ENCODE measurements around the gene GAREM2. TPM values are rescaled to one million over a fixed set of nuclear protein-coding genes. Genes with fewer than 3 reads are reported as not detected.

Gene GAREM2
- total RNA-seq, 4 donors from 2014 or later = 0.39 to 0.98 (median 0.72) TPM

DNA sequence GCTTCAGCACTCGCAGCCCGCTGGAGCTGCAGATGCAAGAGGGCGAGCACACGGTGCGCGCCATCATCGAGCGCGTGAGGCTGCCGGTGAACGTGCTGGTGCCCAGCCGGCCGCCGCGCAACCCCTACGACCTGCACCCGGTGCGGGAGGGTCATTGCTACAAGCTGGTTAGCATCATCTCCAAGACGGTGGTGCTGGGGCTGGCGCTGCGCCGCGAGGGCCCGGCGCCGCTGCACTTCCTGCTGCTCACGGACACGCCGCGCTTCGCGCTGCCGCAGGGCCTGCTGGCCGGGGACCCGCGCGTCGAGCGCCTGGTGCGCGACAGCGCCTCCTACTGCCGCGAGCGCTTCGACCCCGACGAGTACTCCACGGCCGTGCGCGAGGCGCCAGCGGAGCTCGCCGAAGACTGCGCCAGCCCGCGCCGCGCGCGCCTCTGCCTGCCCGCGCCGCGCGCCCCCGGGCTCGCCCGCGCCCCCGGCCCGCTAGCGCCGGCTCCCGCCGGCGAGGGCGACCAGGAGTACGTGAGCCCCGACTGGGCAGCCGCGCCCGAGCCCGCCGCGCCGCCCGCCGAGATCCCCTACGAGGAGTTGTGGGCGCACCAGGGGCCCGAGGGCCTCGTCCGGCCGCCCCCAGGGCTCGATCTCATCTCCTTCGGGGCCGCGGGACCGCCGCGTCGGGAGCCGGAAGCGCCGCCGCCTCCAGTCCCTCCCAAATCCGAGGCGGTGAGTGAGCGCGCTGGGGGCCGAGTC is 11.8 kb downstream of the GAREM2 start:
- no peaks in the 10 kb centered on the region for H3K27me3 ChIP-seq
- no peaks in the 10 kb centered on the region for H3K36me3 ChIP-seq
- TF ChIP-seq, protein P1, sequence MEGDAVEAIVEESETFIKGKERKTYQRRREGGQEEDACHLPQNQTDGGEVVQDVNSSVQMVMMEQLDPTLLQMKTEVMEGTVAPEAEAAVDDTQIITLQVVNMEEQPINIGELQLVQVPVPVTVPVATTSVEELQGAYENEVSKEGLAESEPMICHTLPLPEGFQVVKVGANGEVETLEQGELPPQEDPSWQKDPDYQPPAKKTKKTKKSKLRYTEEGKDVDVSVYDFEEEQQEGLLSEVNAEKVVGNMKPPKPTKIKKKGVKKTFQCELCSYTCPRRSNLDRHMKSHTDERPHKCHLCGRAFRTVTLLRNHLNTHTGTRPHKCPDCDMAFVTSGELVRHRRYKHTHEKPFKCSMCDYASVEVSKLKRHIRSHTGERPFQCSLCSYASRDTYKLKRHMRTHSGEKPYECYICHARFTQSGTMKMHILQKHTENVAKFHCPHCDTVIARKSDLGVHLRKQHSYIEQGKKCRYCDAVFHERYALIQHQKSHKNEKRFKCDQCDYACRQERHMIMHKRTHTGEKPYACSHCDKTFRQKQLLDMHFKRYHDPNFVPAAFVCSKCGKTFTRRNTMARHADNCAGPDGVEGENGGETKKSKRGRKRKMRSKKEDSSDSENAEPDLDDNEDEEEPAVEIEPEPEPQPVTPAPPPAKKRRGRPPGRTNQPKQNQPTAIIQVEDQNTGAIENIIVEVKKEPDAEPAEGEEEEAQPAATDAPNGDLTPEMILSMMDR (IDR thresholded peaks at IDR 0.05) = peak in 1 of 2 donors; percentile 52
- TF ChIP-seq POLR2AphosphoS5 (IDR thresholded peaks at IDR 0.05) = no peak
- no peaks in the 10 kb centered on the region for H3K9me3 ChIP-seq
- WGBS = 80% methylated on average over 10 of the region's 114 CpGs
- peak overlapping the region; percentile 53 for H3K4me3 ChIP-seq
- DNase-seq (ENCODE audit: low spot score in 2 of 2) = peak in 1 of 2 donors; percentile 79
- H3K27ac ChIP-seq = no peak overlapping the region
- peaks cover 7% of the 10 kb centered on the region for H3K4me1 ChIP-seq

DNA sequence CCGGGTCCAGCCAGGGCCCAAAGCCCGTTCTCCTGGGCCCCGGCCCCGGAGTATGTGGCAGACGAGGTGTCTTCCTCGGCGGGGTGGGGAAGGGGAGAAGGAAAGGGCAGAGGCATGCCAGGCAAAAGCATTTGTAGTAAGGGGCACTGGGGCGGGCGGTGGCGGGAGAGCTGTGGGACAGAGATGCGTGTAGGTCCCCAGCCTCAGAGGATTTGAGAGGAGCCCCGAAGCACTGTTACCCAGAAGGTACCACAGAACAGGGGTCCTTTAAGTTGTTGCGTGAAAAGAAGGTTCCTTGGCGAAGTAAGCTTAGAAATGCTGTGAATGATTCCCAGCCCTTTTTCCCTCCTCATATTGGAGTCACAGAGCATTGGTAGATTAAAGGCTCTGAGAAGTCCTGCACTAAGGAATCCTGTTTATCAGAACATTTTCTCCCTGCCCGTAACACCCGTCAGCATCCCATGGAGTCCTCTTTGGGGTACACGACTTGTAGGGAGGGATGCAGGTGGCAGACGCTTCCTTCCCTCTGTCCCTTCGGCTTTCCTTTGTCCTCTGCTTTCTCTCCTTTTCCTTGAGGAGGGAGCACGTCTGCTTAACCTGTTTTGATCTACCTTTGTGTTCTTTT is 12.5 kb downstream of the GAREM2 start:
- Histone ChIP-seq H3K9me3 (no peaks in the 10 kb centered on the region), H3K4me1 (peaks cover 4% of the 10 kb centered on the region), H3K36me3 (peaks cover 5% of the 10 kb centered on the region), H3K27ac (no peak overlapping the region), H3K4me3 (peak overlapping the region; percentile 53), H3K27me3 (no peaks in the 10 kb centered on the region)
- TF ChIP-seq, protein P1 (IDR thresholded peaks at IDR 0.05) = no peak
- TF ChIP-seq EP300 (IDR thresholded peaks at IDR 0.05) (no peak), POLR2A (IDR thresholded peaks at IDR 0.05) (no peak), POLR2AphosphoS5 (IDR thresholded peaks at IDR 0.05) (no peak)
- DNase-seq (ENCODE audit: low spot score in 2 of 2) = no peak
- 48% methylated on average over 20 of the region's 20 CpGs for WGBS

DNA sequence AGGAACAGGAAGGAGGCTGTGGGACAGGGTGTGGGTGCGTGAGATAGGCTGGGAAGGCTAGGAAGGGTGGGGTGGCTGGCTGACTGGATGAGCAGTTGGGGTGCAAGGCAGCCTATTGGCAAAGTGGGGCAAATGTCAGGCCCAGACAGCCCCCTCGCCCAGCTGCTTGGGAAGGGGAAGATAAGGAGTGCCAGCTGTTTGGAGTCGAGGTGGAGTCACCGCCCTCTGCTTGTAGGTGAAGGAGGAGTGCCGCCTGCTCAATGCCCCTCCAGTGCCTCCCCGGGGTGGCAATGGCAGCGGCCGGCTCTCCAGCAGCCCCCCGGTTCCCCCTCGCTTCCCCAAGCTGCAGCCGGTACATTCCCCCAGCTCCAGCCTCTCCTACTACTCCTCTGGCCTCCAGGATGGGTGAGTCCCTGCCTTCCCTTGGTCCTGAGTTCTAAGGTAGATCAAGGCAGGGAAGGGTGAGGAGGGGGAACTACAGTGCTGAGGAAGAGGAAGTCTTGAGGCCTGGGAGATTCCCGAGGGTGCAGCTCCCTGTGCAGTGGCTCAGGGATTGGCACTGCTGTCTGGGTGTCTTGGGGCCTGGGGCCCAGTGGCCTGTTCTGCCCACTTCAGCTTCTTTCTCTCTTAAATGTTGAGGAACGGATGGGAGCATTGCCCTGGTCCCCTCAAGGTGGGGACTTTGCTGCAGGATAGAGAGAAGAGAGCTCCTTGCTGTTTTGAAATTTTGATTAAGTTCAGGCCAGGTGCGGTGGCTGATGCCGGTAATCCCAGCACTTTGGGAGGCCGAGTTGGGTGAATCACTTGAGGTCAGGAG is 13.3 kb downstream of the GAREM2 start:
- DNase-seq (ENCODE audit: low spot score in 2 of 2) = no peak

DNA sequence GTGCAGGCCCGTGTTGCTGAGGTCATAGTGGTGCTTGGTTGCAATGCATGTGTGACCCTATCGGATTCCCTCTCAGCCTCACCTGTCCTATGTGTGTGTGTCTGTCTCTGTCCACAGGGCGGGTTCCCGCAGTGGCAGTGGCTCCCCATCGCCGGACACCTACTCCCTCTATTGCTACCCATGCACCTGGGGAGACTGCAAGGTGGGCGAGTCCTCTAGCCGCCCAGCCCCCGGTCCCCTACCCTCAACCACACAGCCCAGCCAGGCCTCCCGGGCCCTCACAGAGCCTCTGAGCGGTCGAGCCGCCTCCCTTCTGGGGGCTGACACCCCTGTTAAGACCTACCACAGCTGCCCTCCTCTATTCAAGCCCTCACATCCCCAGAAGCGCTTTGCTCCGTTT is 14.2 kb downstream of the GAREM2 start:
- no peaks in the 10 kb centered on the region for H3K27me3 ChIP-seq
- no peak overlapping the region for H3K4me3 ChIP-seq
- H3K9me3 ChIP-seq = no peaks in the 10 kb centered on the region
- TF ChIP-seq POLR2AphosphoS5 (IDR thresholded peaks at IDR 0.05) = no peak
- TF ChIP-seq POLR2A (IDR thresholded peaks at IDR 0.05) = no peak
- TF ChIP-seq, protein P1 (IDR thresholded peaks at IDR 0.05) = no peak
- no peak for TF ChIP-seq EP300 (IDR thresholded peaks at IDR 0.05)
- H3K4me1 ChIP-seq = peaks cover 4% of the 10 kb centered on the region
- H3K36me3 ChIP-seq = peaks cover 22% of the 10 kb centered on the region
- H3K27ac ChIP-seq = no peak overlapping the region
- 97% methylated on average over 15 of the region's 15 CpGs for WGBS
- no peak for DNase-seq (ENCODE audit: low spot score in 2 of 2)

More for the DNA sequence above, 13.3 kb downstream of the GAREM2 start:
- TF ChIP-seq, protein P1 (IDR thresholded peaks at IDR 0.05) = no peak
- TF ChIP-seq POLR2A (IDR thresholded peaks at IDR 0.05) (no peak), POLR2AphosphoS5 (IDR thresholded peaks at IDR 0.05) (no peak), EP300 (IDR thresholded peaks at IDR 0.05) (no peak)
- Histone ChIP-seq H3K27me3 (no peaks in the 10 kb centered on the region), H3K4me1 (peaks cover 4% of the 10 kb centered on the region), H3K4me3 (peak overlapping the region; percentile 53), H3K36me3 (peaks cover 13% of the 10 kb centered on the region), H3K9me3 (no peaks in the 10 kb centered on the region), H3K27ac (no peak overlapping the region)
- 92% methylated on average over 15 of the region's 16 CpGs for WGBS
